Upper lobe of right lung (tissue), 1 donor: ENCODE measurements around the gene PHF14. TPM values are rescaled to one million over a fixed set of nuclear protein-coding genes. Genes with fewer than 3 reads are reported as not detected.

Experiments used
- ATAC-seq: fragments of 200-7000 bp; cut with Tn5 transposase; one replicate; pipeline ENCODE4 v1.9.1; 2020; ENCODE audit warnings: mild to moderate bottlenecking, moderate library complexity
- DNase-seq: peaks from one replicate; pipeline ENCODE4 v3.0.0-alpha.2; 2020
- H3K27ac ChIP-seq: fragments of 200-600 bp; one replicate; pipeline ENCODE4 v1.8.0; 2022
- H3K27me3 ChIP-seq: fragments of 200-600 bp; one replicate; pipeline ENCODE4 v1.8.0; 2022; ENCODE audit warnings: mild to moderate bottlenecking
- H3K36me3 ChIP-seq: fragments of 200-600 bp; one replicate; pipeline ENCODE4 v1.8.0; 2022
- H3K4me1 ChIP-seq: fragments of 200-600 bp; one replicate; pipeline ENCODE4 v1.8.0; 2022
- H3K4me3 ChIP-seq: fragments of 200-600 bp; one replicate; pipeline ENCODE4 v1.8.0; 2022; ENCODE audit warnings: mild to moderate bottlenecking
- H3K9me3 ChIP-seq: fragments of 200-600 bp; one replicate; pipeline ENCODE4 v1.8.0; 2022
- CTCF ChIP-seq: fragments of 200-600 bp; IDR thresholded peaks from one replicate; pipeline ENCODE4 v1.8.0; 2022; ENCODE audit warnings: antibody characterized with exemption
- intact Hi-C: fragments of 100-400 bp; cut with DNase I; formaldehyde crosslinking; loops from one replicate; pipeline ENCODE4 v1.11.0; 2022
- total RNA-seq: library from RNA; stranded (reverse); fragmentation: NEBNext Ultra II Directional; extraction: Animal tissue kit (Norgen Biotek cat#: 25700); gene quantifications from one replicate; pipeline ENCODE4 v1.2.1, GENCODE V29; 2021
- donor health status: DM: no; HTN: yes; CAD: no; lungs with severe emphysema.

PHF14 gene
- total RNA-seq, 1 donor from 2014 or later, result 30.4 TPM

- no peak for DNase-seq
- no peak for ATAC-seq
- TF ChIP-seq CTCF, result no peak
- H3K27me3 ChIP-seq, result no peaks in the 10 kb centered on the region
- intact Hi-C loops, result no loop called here
- H3K9me3 ChIP-seq, result no peaks in the 10 kb centered on the region
- no peaks in the 10 kb centered on the region for H3K4me1 ChIP-seq
- peaks cover 34% of the 10 kb centered on the region for H3K36me3 ChIP-seq
- no peak overlapping the region for H3K4me3 ChIP-seq
- no peak overlapping the region for H3K27ac ChIP-seq
Measured at GRCh38 chr7:11039974-11040373, 66.3 kb downstream of the PHF14 start.

GRCh38 chr7:11054033-11054432 lies 80.4 kb downstream of the PHF14 start:
- TF ChIP-seq CTCF, result no peak

GRCh38 chr7:11060893-11061292 lies 87.2 kb downstream of the PHF14 start:
- intact Hi-C loops, result no loop called here
- no peak for TF ChIP-seq CTCF
- Histone ChIP-seq H3K36me3 (peaks cover 32% of the 10 kb centered on the region), H3K4me1 (no peaks in the 10 kb centered on the region), H3K4me3 (no peak overlapping the region), H3K27ac (no peak overlapping the region), H3K9me3 (no peaks in the 10 kb centered on the region), H3K27me3 (no peaks in the 10 kb centered on the region)
- no peak for DNase-seq
- no peak for ATAC-seq

More at GRCh38 chr7:11054033-11054432, 80.4 kb downstream of the PHF14 start:
- ATAC-seq (no peak), DNase-seq (no peak)
- peaks cover 18% of the 10 kb centered on the region for H3K36me3 ChIP-seq
- H3K4me1 ChIP-seq, result no peaks in the 10 kb centered on the region
- no peak overlapping the region for H3K27ac ChIP-seq
- H3K27me3 ChIP-seq, result no peaks in the 10 kb centered on the region
- no peaks in the 10 kb centered on the region for H3K9me3 ChIP-seq
- intact Hi-C loops, result no loop called here
- no peak overlapping the region for H3K4me3 ChIP-seq

GRCh38 chr7:11062110-11062509 lies 88.4 kb downstream of the PHF14 start:
- Histone ChIP-seq H3K36me3 (peaks cover 39% of the 10 kb centered on the region), H3K27ac (no peak overlapping the region), H3K4me1 (no peaks in the 10 kb centered on the region), H3K9me3 (no peaks in the 10 kb centered on the region), H3K4me3 (no peak overlapping the region), H3K27me3 (no peaks in the 10 kb centered on the region)
- TF ChIP-seq CTCF, result no peak
- intact Hi-C loops, result no loop called here
- ATAC-seq, result no peak
- DNase-seq, result no peak

- no peaks in the 10 kb centered on the region for H3K4me1 ChIP-seq
- DNase-seq (no peak), ATAC-seq (no peak)
- no peak overlapping the region for H3K4me3 ChIP-seq
- H3K36me3 ChIP-seq, result peaks cover 11% of the 10 kb centered on the region
- no peak for TF ChIP-seq CTCF
- no peaks in the 10 kb centered on the region for H3K27me3 ChIP-seq
- intact Hi-C loops, result no loop called here
- no peaks in the 10 kb centered on the region for H3K9me3 ChIP-seq
- H3K27ac ChIP-seq, result no peak overlapping the region
Measured at GRCh38 chr7:11069591-11069990, 95.9 kb downstream of the PHF14 start.

- no peak for TF ChIP-seq CTCF
- intact Hi-C loops, result no loop called here
- H3K4me1 ChIP-seq, result no peaks in the 10 kb centered on the region
- DNase-seq (no peak), ATAC-seq (no peak)
- no peaks in the 10 kb centered on the region for H3K9me3 ChIP-seq
- H3K27ac ChIP-seq, result no peak overlapping the region
- no peaks in the 10 kb centered on the region for H3K36me3 ChIP-seq
- no peaks in the 10 kb centered on the region for H3K27me3 ChIP-seq
- H3K4me3 ChIP-seq, result no peak overlapping the region
Measured at GRCh38 chr7:11077816-11078215, 104.1 kb downstream of the PHF14 start.
